SU-DHL-6 (cell line): ENCODE data around the gene TRPM1.

ENCODE experiments used
- H2AFZ ChIP-seq: fragments of 200-600 bp; sonication (generic); 2 replicates; pipeline ENCODE4 v1.6.1; 2014; ENCODE audit warnings: low read depth, mild to moderate bottlenecking, moderate library complexity, mixed read lengths, antibody characterized with exemption, low read length; ENCODE audit not compliant: severe bottlenecking
- H3F3A ChIP-seq: fragments of 200-600 bp; shearing (Covaris generic); 2 replicates; pipeline ENCODE4 v1.6.0; 2016; ENCODE audit warnings: antibody characterized with exemption, mild to moderate bottlenecking; ENCODE audit not compliant: insufficient read depth
- H3K27ac ChIP-seq: fragments of 200-600 bp; sonication (generic); 2 replicates; pipeline ENCODE4 v1.5.1; 2016; ENCODE audit warnings: low read depth, mild to moderate bottlenecking, low read length, moderate library complexity, mixed read lengths
- H3K27me3 ChIP-seq: fragments of 200-600 bp; sonication (generic), shearing (Covaris generic); 2 replicates; pipeline ENCODE4 v1.6.0; 2014; ENCODE audit warnings: mild to moderate bottlenecking, low read length
- H3K36me3 ChIP-seq: fragments of 200-600 bp; sonication (generic); 2 replicates; pipeline ENCODE4 v1.6.1; 2014; ENCODE audit warnings: mild to moderate bottlenecking, low read length, mixed read lengths
- H3K4me2 ChIP-seq: fragments of 300-600, 200-600 bp; shearing (Covaris generic), sonication (generic); 2 replicates; pipeline ENCODE4 v1.6.0; 2014; ENCODE audit warnings: low read length, low read depth, mild to moderate bottlenecking; ENCODE audit not compliant: poor library complexity, severe bottlenecking
- H3K4me3 ChIP-seq: fragments of 200-600 bp; sonication (generic); 2 replicates; pipeline ENCODE4 v1.5.1; 2014; ENCODE audit warnings: antibody characterized with exemption, low read length, mild to moderate bottlenecking, mixed read lengths; ENCODE audit not compliant: insufficient read depth, poor library complexity, severe bottlenecking
- H3K79me2 ChIP-seq: fragments of 200-600 bp; sonication (generic); 2 replicates; pipeline ENCODE4 v1.6.1; 2014; ENCODE audit warnings: mild to moderate bottlenecking, low read length, moderate library complexity; ENCODE audit not compliant: insufficient read depth
- H3K9ac ChIP-seq: fragments of 200-600 bp; sonication (generic); 2 replicates; pipeline ENCODE4 v1.7.0; 2014; ENCODE audit warnings: mild to moderate bottlenecking, low read length
- H3K9me2 ChIP-seq: fragments of 200-600 bp; sonication (generic); replicated peaks from 2 replicates; pipeline ENCODE4 v1.6.1; 2014; ENCODE audit warnings: low read length; ENCODE audit not compliant: insufficient read depth
- H3K9me3 ChIP-seq: fragments of 200-600 bp; sonication (generic); 2 replicates; pipeline ENCODE4 v1.6.1; 2014; ENCODE audit warnings: low read length, mixed read lengths; ENCODE audit not compliant: insufficient read depth
- H4K20me1 ChIP-seq: fragments of 200-600 bp; sonication (generic); 2 replicates; pipeline ENCODE4 v1.6.1; 2014; ENCODE audit warnings: low read depth, mild to moderate bottlenecking, antibody characterized with exemption, low read length, moderate library complexity, mixed read lengths
- CTCF ChIP-seq: fragments of 200-600 bp; sonication (generic); IDR thresholded peaks from one replicate; pipeline ENCODE4 v1.5.1; 2017; ENCODE audit warnings: antibody characterized with exemption, mild to moderate bottlenecking, low read length, moderate library complexity; ENCODE audit not compliant: insufficient read depth, poor library complexity, severe bottlenecking
- EZH2phosphoT487 ChIP-seq: fragments of 200-600 bp; sonication (generic), shearing (Covaris generic); conservative IDR thresholded peaks from 2 replicates; pipeline ENCODE4 v1.6.1; 2018; ENCODE audit warnings: mild to moderate bottlenecking, antibody characterized with exemption, low read length, moderate library complexity, mixed read lengths

TRPM1 gene

GRCh38 chr15:31136607-31137328 lies 35.2 kb upstream of the TRPM1 start:
- TF ChIP-seq EZH2phosphoT487 = no peak
- TF ChIP-seq CTCF = no peak
- Histone ChIP-seq H3K4me2 (no peak overlapping the region), H2AFZ (no peak overlapping the region), H4K20me1 (no peaks in the 10 kb centered on the region), H3K27me3 (no peaks in the 10 kb centered on the region), H3K9me2 (no peaks in the 10 kb centered on the region), H3K79me2 (no peaks in the 10 kb centered on the region), H3K9ac (no peak overlapping the region), H3K4me3 (no peak overlapping the region), H3F3A (no peaks in the 10 kb centered on the region), H3K27ac (no peak overlapping the region), H3K36me3 (no peaks in the 10 kb centered on the region), H3K9me3 (no peaks in the 10 kb centered on the region)

- TF ChIP-seq EZH2phosphoT487 (no peak), CTCF (no peak)
- Histone ChIP-seq H4K20me1 (no peaks in the 10 kb centered on the region), H3K9me3 (no peaks in the 10 kb centered on the region), H2AFZ (no peak overlapping the region), H3K36me3 (no peaks in the 10 kb centered on the region), H3K9ac (no peak overlapping the region), H3K4me3 (no peak overlapping the region), H3K4me2 (no peak overlapping the region), H3K27ac (no peak overlapping the region), H3K27me3 (no peaks in the 10 kb centered on the region), H3K79me2 (no peaks in the 10 kb centered on the region), H3F3A (no peaks in the 10 kb centered on the region), H3K9me2 (no peaks in the 10 kb centered on the region)
Observed at GRCh38 chr15:31136016-31136415, 34.5 kb upstream of the TRPM1 start.

DNA sequence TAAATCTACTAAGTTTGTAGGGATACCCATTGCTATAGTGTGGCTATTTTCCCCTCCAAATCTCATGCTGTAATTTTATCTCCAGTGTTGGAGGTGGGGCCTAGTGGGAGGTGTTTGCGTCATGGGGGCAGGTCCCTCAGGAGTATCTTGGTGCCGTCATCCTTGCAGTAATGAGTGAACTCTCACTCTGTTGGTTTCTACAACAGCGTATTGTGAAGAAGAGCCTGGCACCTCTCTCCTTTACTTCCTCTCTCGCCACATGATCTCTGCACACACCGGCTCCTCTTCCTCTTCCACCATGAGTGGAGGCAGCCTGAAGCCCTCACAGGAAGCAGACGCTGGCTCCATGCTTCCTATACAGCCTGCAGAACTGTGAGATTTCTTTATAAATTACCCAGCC lies 34.0 kb upstream of the TRPM1 start:
- H3K9ac ChIP-seq = no peak overlapping the region
- no peaks in the 10 kb centered on the region for H3K36me3 ChIP-seq
- H2AFZ ChIP-seq = no peak overlapping the region
- TF ChIP-seq CTCF = no peak
- TF ChIP-seq EZH2phosphoT487 = no peak
- H4K20me1 ChIP-seq = no peaks in the 10 kb centered on the region
- no peak overlapping the region for H3K4me3 ChIP-seq
- no peaks in the 10 kb centered on the region for H3K79me2 ChIP-seq
- no peaks in the 10 kb centered on the region for H3K9me3 ChIP-seq
- H3K9me2 ChIP-seq = no peaks in the 10 kb centered on the region
- no peak overlapping the region for H3K27ac ChIP-seq
- no peak overlapping the region for H3K4me2 ChIP-seq
- no peaks in the 10 kb centered on the region for H3K27me3 ChIP-seq
- no peaks in the 10 kb centered on the region for H3F3A ChIP-seq
